ENCODE results near the gene NUP153.
"Not testable (repeated sequence)": the region's sequence is repeated elsewhere in the genome, so short reads cannot be mapped to it uniquely, and the experiment has no call there.

NUP153 gene

DNA sequence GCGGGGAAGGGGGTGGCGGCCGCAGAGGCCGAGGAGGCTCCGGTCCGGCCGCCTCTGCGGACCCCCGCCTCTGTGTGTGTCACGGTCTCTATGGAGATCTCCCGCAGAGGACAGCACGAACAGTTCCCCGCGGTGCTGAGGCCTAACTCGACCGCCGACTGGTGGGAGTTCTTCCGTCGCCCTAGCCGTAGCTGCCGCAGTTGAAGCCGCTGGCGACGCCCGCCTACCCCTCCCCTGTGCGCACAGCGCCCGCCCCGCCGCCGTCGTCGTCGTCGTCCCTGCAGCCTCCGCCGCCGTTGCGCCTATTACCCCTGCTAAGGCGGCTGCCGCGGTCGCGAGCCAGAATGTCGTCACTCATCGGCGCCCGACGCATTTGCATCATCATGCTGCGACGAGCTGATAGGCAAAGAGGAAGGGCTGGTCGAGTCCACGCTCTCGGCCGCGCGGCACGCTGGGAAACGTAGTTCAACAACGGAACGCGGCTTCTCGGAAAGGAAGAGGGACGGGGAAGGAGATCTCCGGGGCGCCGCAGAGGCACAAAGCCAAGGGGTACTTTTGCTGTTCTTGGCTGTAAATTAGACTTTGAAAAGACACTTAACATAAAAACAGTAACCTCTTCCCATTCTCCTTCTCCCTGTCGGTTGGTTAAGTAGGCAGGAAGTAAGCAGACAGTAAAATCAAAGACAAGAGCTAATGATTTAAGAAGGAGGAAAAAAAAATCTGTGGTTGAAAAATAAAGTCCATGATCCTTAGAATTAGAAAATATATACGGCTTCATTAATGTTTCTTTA is at the start of gene NUP153:
NUP153 (minus strand) TSS at position 346 of the 791 bp plus-strand sequence. CDS start 538 bp downstream, outside the sequence.
- DNase-seq = peak; percentile 95

GRCh38 chr6:17754254-17754653 is 47.5 kb upstream of the NUP153 start:
- no peak for DNase-seq

GRCh38 chr6:17745324-17745723 is 38.6 kb upstream of the NUP153 start:
- not testable (repeated sequence) for DNase-seq

- not testable (repeated sequence) for DNase-seq
Measured at GRCh38 chr6:17744757-17745308, 38.1 kb upstream of the NUP153 start.

- DNase-seq = no peak
Measured at GRCh38 chr6:17744019-17744756, 37.5 kb upstream of the NUP153 start.

DNA sequence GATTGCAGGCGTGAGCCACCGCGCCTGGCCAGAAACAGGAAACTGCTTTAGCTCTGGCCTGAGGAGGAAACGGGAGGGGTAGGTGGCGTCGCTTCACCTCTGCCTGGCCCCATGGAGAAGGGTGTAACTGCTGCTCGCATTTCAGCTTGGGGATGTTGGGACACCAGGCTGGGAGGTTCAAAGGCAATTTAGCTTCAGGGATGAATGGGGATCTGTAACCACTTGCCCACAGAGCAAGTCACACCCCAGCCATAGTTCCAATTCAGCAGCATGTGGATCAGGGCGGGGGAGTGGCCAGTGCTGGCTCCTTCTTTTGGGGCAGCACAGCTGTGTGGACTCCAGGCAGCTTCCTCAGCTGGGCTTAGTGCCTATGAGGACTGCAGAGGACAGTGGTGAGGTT is 34.8 kb upstream of the NUP153 start:
- peak; percentile 33 for DNase-seq

DNA sequence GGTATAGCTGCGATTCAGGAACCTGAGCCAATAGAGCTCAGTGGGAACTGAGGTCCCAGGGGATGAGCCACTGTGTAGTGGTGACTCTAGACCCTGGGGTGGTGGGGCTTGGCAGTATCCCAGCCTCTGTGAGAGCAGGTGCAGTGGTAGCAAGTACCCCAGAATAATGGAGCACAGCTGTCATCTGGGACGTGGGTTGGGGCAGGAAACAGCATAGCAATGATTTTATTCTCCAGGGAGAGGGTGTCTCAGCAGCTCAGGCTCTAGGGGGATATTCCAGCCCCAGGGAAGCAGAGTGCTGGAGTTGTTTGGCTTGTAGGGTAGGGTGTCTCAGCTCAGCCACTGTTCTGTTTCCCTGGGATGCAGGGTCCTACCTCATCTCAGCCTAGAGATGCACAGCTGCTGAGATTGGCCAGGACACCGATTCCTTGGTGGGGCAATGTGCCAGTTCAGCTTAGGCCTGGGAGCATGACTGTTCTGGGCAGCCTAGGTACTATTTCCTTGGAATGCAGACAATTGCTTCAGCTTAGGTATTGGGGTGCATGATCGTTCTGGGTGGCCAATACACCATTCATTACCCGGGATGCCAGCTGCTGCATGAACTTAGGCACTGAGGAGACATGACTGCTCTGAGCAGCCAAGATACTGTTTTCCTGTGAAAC is 34.0 kb upstream of the NUP153 start:
- peak; percentile 99 for DNase-seq

DNA sequence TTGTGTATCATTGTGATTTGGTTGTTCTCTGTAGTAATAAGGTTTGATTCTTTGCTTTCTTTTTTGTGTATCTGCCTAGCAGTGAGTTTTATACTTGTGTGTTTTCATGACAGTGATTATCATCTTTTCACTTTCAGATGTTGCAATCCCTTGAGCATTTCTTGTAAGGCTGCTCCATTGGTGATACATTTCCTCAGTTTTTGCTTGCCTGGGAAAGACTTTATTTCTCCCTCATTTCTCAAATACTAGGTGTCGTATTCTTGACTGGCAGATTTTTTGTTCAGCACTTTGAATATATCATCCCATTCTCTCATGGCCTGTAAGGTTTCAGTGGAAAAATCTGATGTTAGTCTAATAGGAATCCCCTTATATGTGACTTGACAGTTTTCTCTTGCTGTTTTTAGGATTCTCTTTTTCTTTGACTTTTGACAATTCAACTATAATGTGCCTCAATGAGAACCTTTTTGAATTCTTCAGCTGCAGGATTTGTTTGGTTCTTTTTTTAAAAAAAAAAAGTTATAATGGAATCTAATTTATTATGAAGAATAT is 31.1 kb upstream of the NUP153 start:
- DNase-seq = no peak

GRCh38 chr6:17735311-17735710 is 28.6 kb upstream of the NUP153 start:
- not testable (repeated sequence) for DNase-seq

GRCh38 chr6:17730078-17730704 is 23.5 kb upstream of the NUP153 start:
- no peak for DNase-seq

DNA sequence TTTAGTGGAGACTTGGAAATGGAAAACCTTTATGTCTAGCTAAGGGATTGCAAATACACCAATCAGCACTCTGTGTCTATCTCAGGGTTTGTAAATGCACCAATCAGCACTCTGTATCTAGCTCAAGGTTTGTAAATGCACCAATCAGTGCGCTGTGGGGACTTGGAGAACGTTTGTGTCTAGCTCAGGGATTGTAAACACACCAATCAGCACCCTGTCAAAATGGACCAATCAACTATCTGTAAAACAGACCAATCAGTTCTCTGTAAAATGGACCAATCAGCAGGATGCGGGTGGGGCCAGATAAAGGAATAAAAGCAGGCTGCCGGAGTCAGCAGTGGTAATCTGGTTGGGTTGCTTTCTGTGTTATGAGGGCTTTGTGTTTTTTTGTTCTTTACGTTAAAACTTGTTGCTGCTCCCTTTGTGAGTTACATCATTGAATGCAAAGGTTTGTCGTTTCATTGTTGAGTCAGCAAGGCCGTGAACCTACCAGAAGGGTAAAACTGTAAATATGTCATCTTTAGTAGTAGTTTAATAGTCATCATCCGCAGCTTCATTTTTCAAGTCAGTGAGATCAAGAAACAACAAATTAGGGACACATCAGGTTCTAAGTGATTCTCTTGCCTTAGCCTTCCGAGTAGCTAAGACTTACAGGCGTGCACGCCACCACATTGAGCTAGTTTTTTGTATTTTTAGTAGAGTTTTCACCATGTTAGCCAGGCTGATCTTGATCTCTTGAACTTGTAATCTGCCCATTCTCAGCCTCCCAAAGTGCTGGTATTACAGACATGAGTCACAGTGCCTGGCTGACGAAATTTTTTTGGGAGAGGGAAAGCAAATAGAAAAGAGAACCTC is 22.7 kb upstream of the NUP153 start:
- DNase-seq = no peak

- DNase-seq = no peak
Measured at GRCh38 chr6:17728551-17729222, 22.0 kb upstream of the NUP153 start.

- peak; percentile 96 for DNase-seq
Measured at GRCh38 chr6:17725083-17725482, 18.4 kb upstream of the NUP153 start.

DNA sequence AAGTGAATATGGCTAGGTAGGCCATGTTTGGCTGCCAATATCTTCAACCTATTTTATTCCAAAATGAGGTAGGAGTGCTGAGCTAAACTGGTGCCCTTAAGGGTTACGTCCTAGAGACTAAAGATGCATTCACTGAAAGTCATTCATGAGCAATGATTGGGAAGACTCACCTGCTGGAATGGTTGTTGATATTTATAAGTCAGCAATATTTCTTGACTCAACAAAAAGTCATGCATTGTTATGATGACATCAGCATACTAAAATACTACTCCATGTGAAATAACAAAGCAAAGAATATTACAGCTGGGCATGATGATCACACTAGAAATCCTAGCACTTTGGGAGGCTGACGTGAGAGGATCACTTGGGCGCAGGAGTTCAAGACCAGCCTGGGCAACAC is 17.6 kb upstream of the NUP153 start:
- DNase-seq = no peak

- peak; percentile 83 for DNase-seq
Measured at GRCh38 chr6:17721671-17722070, 14.9 kb upstream of the NUP153 start.

DNA sequence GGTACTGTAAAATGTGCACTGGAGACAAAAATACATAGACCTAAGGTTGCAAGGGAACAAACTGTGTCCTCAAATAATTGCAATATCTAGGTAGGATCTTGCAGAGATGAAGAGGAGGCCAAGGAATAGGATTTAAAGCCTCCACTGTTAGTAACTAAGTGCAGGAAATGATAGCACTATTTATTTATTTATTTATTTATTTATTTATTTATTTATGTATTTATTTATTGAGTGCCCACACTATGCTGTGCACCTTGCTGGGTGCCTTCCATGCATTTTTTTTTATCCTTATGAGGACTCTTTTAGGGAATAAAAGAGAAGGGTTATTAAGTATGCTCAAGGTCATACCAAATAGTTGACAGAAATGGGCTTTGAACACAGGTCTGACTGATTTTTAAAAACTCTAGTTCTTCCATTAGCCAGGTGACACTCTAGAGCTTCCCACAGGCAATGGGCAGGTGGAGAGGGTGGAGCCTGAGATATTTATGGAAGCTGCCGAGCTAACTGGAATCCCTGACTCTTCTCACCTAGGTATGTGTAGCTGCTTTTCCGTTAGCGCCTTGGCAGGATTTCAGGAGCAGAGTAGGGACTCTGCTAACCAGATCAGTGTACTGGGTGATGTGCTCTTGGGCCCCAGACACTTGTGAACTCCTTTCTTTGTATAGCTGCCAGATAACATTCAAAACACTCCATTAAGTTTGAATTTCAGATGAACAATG is 12.8 kb upstream of the NUP153 start:
- DNase-seq = peak; percentile 85

DNA sequence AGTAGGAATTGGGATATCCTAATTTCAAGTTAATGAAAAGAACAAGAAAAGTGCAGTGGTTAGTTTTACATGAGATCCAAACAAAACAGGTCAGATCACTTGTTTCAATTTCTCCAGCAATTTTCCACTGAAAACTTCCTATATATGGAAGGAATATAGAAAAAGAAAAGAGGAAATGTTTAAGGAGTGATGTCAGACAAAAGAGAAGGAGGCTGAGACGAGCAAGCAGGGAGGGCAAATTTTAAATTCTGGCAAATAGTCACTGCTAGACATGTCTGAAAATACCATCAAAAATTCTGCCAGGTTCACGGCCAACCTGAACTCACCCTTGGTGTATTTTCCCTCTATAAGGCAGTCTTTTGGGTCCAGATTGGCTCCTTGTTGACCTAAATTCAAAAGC is 9.5 kb upstream of the NUP153 start:
- DNase-seq = no peak

GRCh38 chr6:17714879-17715851 is 8.4 kb upstream of the NUP153 start:
- DNase-seq = no peak

DNA sequence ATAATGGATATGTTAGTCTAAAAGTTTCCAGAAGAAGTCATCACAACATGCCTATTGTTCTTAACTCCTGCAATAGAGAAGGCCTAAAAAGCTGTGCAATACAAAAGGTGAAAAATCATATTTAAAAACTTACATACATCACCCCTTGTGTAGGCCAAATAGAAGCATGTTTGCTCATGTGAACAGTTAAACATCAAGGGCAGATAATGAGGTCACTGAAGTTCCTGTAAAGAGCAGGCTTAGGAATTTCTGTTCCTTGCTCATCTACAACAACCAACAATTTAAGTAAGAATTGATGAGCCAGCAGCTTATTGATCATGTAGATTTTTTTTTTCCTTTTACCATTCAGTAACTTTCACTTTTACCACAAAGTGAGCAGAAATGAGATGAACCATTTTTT is 7.5 kb upstream of the NUP153 start:
- DNase-seq = no peak

All from NCI-H2171 treated with DMSO at 0.1 percent for 48 hours (cell line).